KMS-11 (cell line): ENCODE results near the gene CCNO.
A peak's percentile ranks its signal among the peaks of the same experiment; 100 is the strongest.

Experiments used
- H2AFZ ChIP-seq: fragments of 200-600 bp; sonication (generic); 2 replicates; pipeline ENCODE4 v1.6.1; 2016; ENCODE audit warnings: antibody characterized with exemption, mixed run types, low read depth
- H3K27ac ChIP-seq: fragments of 200-600 bp; sonication (generic); 2 replicates; pipeline ENCODE4 v1.6.1; 2016; ENCODE audit warnings: mild to moderate bottlenecking, mixed run types
- H3K27me3 ChIP-seq: fragments of 200-600 bp; sonication (generic); 2 replicates; pipeline ENCODE4 v1.6.1; 2017; ENCODE audit warnings: mild to moderate bottlenecking, low read depth, mixed run types, moderate library complexity; ENCODE audit not compliant: insufficient read depth
- H3K36me3 ChIP-seq: fragments of 200-600 bp; sonication (generic); 2 replicates; pipeline ENCODE4 v1.6.1; 2017; ENCODE audit warnings: mild to moderate bottlenecking, mixed run types; ENCODE audit not compliant: insufficient read depth
- H3K4me1 ChIP-seq: fragments of 200-600 bp; sonication (generic); 2 replicates; pipeline ENCODE4 v1.6.1; 2016; ENCODE audit warnings: mild to moderate bottlenecking, low read depth, mixed run types; ENCODE audit not compliant: poor library complexity, severe bottlenecking
- H3K4me2 ChIP-seq: fragments of 200-600 bp; sonication (generic); 2 replicates; pipeline ENCODE4 v1.7.0; 2016; ENCODE audit warnings: mild to moderate bottlenecking, mixed run types
- H3K4me3 ChIP-seq: fragments of 200-600 bp; sonication (generic); IDR thresholded peaks from 2 replicates; pipeline ENCODE4 v1.6.1; 2017; ENCODE audit warnings: low read depth, low read length, mixed read lengths; ENCODE audit not compliant: insufficient read depth
- H3K79me2 ChIP-seq: fragments of 200-600 bp; sonication (generic); 2 replicates; pipeline ENCODE4 v1.6.1; 2016; ENCODE audit warnings: low read depth, mixed run types; ENCODE audit not compliant: insufficient read depth
- H3K9ac ChIP-seq: fragments of 200-600 bp; sonication (generic); 2 replicates; pipeline ENCODE4 v1.6.1; 2016; ENCODE audit warnings: mild to moderate bottlenecking, mixed run types
- H4K20me1 ChIP-seq: fragments of 200-600 bp; sonication (generic); 2 replicates; pipeline ENCODE4 v1.6.1; 2016; ENCODE audit warnings: mild to moderate bottlenecking, mixed run types; ENCODE audit not compliant: insufficient read depth
- CTCF ChIP-seq: fragments of 200-600 bp; sonication (generic); conservative IDR thresholded peaks from 2 replicates; pipeline ENCODE4 v1.6.1; 2017; ENCODE audit warnings: low read depth, mild to moderate bottlenecking, antibody characterized with exemption, low read length, moderate library complexity, mixed read lengths

Gene CCNO

GRCh38 chr5:55230086-55230629 lies 3.2 kb downstream of the CCNO start:
- H4K20me1 ChIP-seq, result no peaks in the 10 kb centered on the region
- H3K27ac ChIP-seq, result no peak overlapping the region
- no peaks in the 10 kb centered on the region; the same call in 1 of the 2 replicates for H3K79me2 ChIP-seq
- no peak overlapping the region for H3K4me3 ChIP-seq
- H3K36me3 ChIP-seq, result no peaks in the 10 kb centered on the region
- H2AFZ ChIP-seq, result no peak overlapping the region
- H3K4me1 ChIP-seq, result peaks cover 27% of the 10 kb centered on the region
- TF ChIP-seq CTCF, result no peak
- H3K4me2 ChIP-seq, result no peak overlapping the region
- H3K9ac ChIP-seq, result no peak overlapping the region
- H3K27me3 ChIP-seq, result no peaks in the 10 kb centered on the region

- no peaks in the 10 kb centered on the region for H3K36me3 ChIP-seq
- H3K27me3 ChIP-seq, result no peaks in the 10 kb centered on the region
- TF ChIP-seq CTCF, result no peak; the same call in none of the 2 replicates
- no peaks in the 10 kb centered on the region; the same call in 1 of the 2 replicates for H3K79me2 ChIP-seq
- no peaks in the 10 kb centered on the region for H4K20me1 ChIP-seq
- H3K27ac ChIP-seq, result peak overlapping the region; percentile 76
- H3K4me2 ChIP-seq, result peak overlapping the region; percentile 92
- peak overlapping the region; percentile 87 for H3K9ac ChIP-seq
- no peak overlapping the region for H3K4me3 ChIP-seq
- H2AFZ ChIP-seq, result peak overlapping the region; percentile 94
- H3K4me1 ChIP-seq, result peaks cover 20% of the 10 kb centered on the region
Measured at GRCh38 chr5:55227664-55228430, 5.6 kb downstream of the CCNO start.

GRCh38 chr5:55226934-55227663 lies 6.3 kb downstream of the CCNO start, which contains the start of gene MCIDAS:
Gene MCIDAS (minus strand): TSS chr5:55227315. CDS start chr5:55227138, 177 bp downstream.
- no peaks in the 10 kb centered on the region for H3K27me3 ChIP-seq
- H3K4me1 ChIP-seq, result peaks cover 19% of the 10 kb centered on the region
- peak within 1 kb of the TSS; percentile 92 for H3K4me2 ChIP-seq
- H4K20me1 ChIP-seq, result no peaks in the 10 kb centered on the region
- H2AFZ ChIP-seq, result peak within 1 kb of the TSS; percentile 94
- peak within 1 kb of the TSS; percentile 87 for H3K9ac ChIP-seq
- no peak within 1 kb of the TSS for H3K4me3 ChIP-seq
- H3K36me3 ChIP-seq, result no peaks in the 10 kb centered on the region
- H3K27ac ChIP-seq, result peak within 1 kb of the TSS; percentile 76
- no peak; the same call in 1 of the 2 replicates for TF ChIP-seq CTCF
- H3K79me2 ChIP-seq, result no peaks in the 10 kb centered on the region; the same call in 1 of the 2 replicates

- peak overlapping the region; percentile 94 for H2AFZ ChIP-seq
Measured at GRCh38 chr5:55226027-55226933, 7.1 kb downstream of the CCNO start.

More at GRCh38 chr5:55226027-55226933, 7.1 kb downstream of the CCNO start:
- Histone ChIP-seq H3K4me2 (peak overlapping the region; percentile 92), H3K27ac (peak overlapping the region; percentile 76), H3K4me3 (no peak overlapping the region), H4K20me1 (no peaks in the 10 kb centered on the region), H3K79me2 (no peaks in the 10 kb centered on the region), H3K27me3 (no peaks in the 10 kb centered on the region), H3K36me3 (no peaks in the 10 kb centered on the region), H3K4me1 (peaks cover 15% of the 10 kb centered on the region), H3K9ac (peak overlapping the region; percentile 87)
- TF ChIP-seq CTCF, result peak; percentile 88
